Ovary (tissue), 3 donors: Measurements from ENCODE around the gene CD109.

ENCODE experiments used
- CTCF ChIP-seq, 3 donors: fragments of 450-650 bp in 2 of 3; fragments of 200-600 bp in 1 of 3; IDR thresholded peaks; one replicate each; pipeline versions ENCODE4 v1.5.1 to v1.8.0; 2016 to 2022; ENCODE audit warnings: antibody characterized with exemption in 3 of 3, mild to moderate bottlenecking in 1 of 3
- EP300 ChIP-seq: sonication (generic); formaldehyde crosslinking; IDR thresholded peaks from one replicate; pipeline ENCODE4 v1.6.1; 2017; ENCODE audit warnings: antibody characterized with exemption
- donor health status: DM: no; HTN: no; CAD: no.

- no peak for TF ChIP-seq CTCF (IDR thresholded peaks at IDR 0.05)
- TF ChIP-seq EP300 = no peak
Measured at GRCh38 chr6:73746787-73747186, 50.8 kb downstream of the CD109 start.
